Transverse colon (tissue), 4 donors: ENCODE data around the gene TLE3. TPM values are rescaled to one million over a fixed set of nuclear protein-coding genes. Genes with fewer than 3 reads are reported as not detected.
A peak's percentile ranks its signal among the peaks of the same experiment; 100 is the strongest.

Experiments
- DNase-seq: peaks from one replicate; pipeline ENCODE4 v3.0.0-alpha.2; 2019
- H3K27ac ChIP-seq, 4 donors: fragments of 200-600 bp; sonication (generic); 2 replicates each; pipeline ENCODE4 v1.5.1; 2016 to 2018; ENCODE audit warnings: inconsistent platforms in 4 of 4
- H3K27me3 ChIP-seq: fragments of 200-600 bp; sonication (generic); 2 replicates; pipeline ENCODE4 v1.5.1; 2017; ENCODE audit warnings: inconsistent platforms
- H3K36me3 ChIP-seq, 4 donors: fragments of 200-600 bp; sonication (generic); 2 replicates each; pipeline ENCODE4 v1.5.1; 2017 to 2019; ENCODE audit warnings: inconsistent platforms in 4 of 4
- H3K4me1 ChIP-seq, 4 donors: fragments of 200-600 bp; sonication (generic); 2 replicates each; pipeline ENCODE4 v1.5.1; 2017 to 2020; ENCODE audit warnings: inconsistent platforms in 4 of 4
- H3K4me3 ChIP-seq, 4 donors: fragments of 200-600 bp; sonication (generic); 1 replicate in 1 of 4; 2 replicates in 3 of 4; pipeline versions ENCODE4 v1.5.1 to v1.6.1; 2017 to 2019; ENCODE audit warnings: inconsistent platforms in 4 of 4
- H3K9me3 ChIP-seq, 2 donors: fragments of 200-600 bp; sonication (generic); 2 replicates each; pipeline ENCODE4 v1.5.1; 2017 to 2019; ENCODE audit warnings: inconsistent platforms in 2 of 2
- EP300 ChIP-seq: sonication (generic); formaldehyde crosslinking; IDR thresholded peaks from one replicate; pipeline ENCODE4 v1.6.1; 2017; ENCODE audit warnings: antibody characterized with exemption, low read depth
- POLR2A ChIP-seq: fragments of 450-650 bp; IDR thresholded peaks from one replicate; pipeline ENCODE4 v1.6.1; 2016; ENCODE audit warnings: antibody characterized with exemption, mild to moderate bottlenecking, moderate library complexity
- POLR2AphosphoS5 ChIP-seq, 3 donors: sonication (generic); formaldehyde crosslinking; IDR thresholded peaks; one replicate each; pipeline ENCODE4 v1.6.1; 2016; ENCODE audit warnings: antibody characterized with exemption in 3 of 3
- WGBS, 2 donors: methylation state at CpG; one replicate each; pipeline ENCODE4 v1.1.5; 2018; ENCODE audit warnings: low coverage in 1 of 2; 5-methylcytosine and 5-hydroxymethylcytosine counted together
- in situ Hi-C, 4 donors: fragments of 200-750 bp; cut with MboI; loops; one replicate each; pipeline versions ENCODE4 v1.15.0 to v1.15.1; 2017; ENCODE audit warnings: low sequenced_read_pairs in 3 of 4, low pct_ligation_motif_present in 1 of 4, low pct_unique_long_range_greater_than_20kb in 1 of 4
- intact Hi-C: fragments of 100-400 bp; cut with DNase I; formaldehyde crosslinking; loops from one replicate; pipeline ENCODE4 v1.15.1; 2023; ENCODE audit warnings: low total_unique reads
- total RNA-seq, 4 donors: library from RNA; depleted of rRNA; stranded (reverse); fragments of >200 nt; gene quantifications; one replicate each; pipeline ENCODE4 v1.1.0, GENCODE V29; 2016
- TF ChIP-seq, protein P1 (sequence below), 5 experiments: fragments of 200-600 bp in 3 of 5; fragments of 450-650 bp in 2 of 5; sonication (generic) in 3 of 5; IDR thresholded peaks; 1 replicate in 2 of 5; 2 replicates in 3 of 5; pipeline ENCODE4 v1.5.1; 2016 to 2017; ENCODE audit warnings: antibody characterized with exemption in 5 of 5, inconsistent platforms in 3 of 5, mild to moderate bottlenecking in 2 of 5, moderate library complexity in 1 of 5

TLE3 gene
- total RNA-seq, 4 donors from 2014 or later, result 49.8 to 223 (median 114) TPM

DNA sequence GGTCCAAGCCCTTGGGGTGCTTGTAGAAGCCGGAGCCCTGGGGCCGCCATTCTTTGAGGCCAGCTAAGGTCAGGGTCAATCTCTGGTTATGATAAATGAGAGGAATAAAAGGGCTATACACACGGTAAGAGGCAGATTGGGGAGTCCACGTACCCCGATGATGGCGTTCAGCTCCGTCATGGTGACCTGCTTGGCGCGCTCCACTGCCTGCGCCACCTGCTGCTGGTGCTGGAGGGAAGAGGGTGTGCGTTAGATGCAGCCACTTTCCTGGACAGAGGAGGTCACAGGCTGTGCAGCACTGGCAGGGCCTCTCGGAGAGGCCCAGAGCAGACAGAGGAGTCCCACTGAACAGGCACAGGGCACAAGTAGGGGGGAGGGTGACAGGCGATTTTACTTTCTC lies 23.3 kb downstream of the TLE3 start:
- peaks cover 10 to 25% (median 18%) of the 10 kb centered on the region in 4 donors for H3K4me1 ChIP-seq
- TF ChIP-seq POLR2A (no peak), EP300 (no peak), POLR2AphosphoS5 (IDR thresholded peaks at IDR 0.05) (no peak)
- TF ChIP-seq, protein P1, sequence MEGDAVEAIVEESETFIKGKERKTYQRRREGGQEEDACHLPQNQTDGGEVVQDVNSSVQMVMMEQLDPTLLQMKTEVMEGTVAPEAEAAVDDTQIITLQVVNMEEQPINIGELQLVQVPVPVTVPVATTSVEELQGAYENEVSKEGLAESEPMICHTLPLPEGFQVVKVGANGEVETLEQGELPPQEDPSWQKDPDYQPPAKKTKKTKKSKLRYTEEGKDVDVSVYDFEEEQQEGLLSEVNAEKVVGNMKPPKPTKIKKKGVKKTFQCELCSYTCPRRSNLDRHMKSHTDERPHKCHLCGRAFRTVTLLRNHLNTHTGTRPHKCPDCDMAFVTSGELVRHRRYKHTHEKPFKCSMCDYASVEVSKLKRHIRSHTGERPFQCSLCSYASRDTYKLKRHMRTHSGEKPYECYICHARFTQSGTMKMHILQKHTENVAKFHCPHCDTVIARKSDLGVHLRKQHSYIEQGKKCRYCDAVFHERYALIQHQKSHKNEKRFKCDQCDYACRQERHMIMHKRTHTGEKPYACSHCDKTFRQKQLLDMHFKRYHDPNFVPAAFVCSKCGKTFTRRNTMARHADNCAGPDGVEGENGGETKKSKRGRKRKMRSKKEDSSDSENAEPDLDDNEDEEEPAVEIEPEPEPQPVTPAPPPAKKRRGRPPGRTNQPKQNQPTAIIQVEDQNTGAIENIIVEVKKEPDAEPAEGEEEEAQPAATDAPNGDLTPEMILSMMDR (IDR thresholded peaks at IDR 0.05), result no peak
- intact Hi-C loops, result loop anchor here (10.0 kb wide), 1 partner anchor 50 kb away; no protein-coding TSS in a partner anchor
- in situ Hi-C loops, result no loop called here
- H3K9me3 ChIP-seq, result no peaks in the 10 kb centered on the region
- DNase-seq, result no peak
- H3K27me3 ChIP-seq, result no peaks in the 10 kb centered on the region
- WGBS, 2 donors, result 93% methylated on average over 13 of the region's 13 CpGs; no CpG with 5 or more reads in 1 of the 2 donors
- peaks cover 0 to 44% (median 22%) of the 10 kb centered on the region in 4 donors for H3K36me3 ChIP-seq
- no peak overlapping the region for H3K4me3 ChIP-seq
- no peak overlapping the region for H3K27ac ChIP-seq

DNA sequence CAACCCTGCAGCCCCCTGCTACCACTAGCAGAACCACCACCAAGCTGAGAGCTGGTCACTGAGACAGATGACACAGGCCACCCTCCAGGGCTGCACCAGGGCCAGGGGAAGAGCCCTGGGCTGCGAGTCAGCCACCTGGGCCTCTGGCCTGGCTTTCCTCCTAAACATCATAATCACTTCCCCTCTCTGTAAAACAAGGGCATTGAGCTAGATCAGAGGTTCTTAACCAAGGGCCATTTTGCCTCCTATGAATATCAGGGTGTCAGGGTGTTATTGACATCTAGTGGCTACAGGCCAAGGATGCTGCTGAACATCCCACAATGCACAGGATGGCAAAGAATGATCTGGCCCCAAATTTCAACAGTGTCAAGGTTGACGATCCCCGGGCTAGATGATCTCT lies 25.2 kb downstream of the TLE3 start:
- TF ChIP-seq POLR2AphosphoS5 (IDR thresholded peaks at IDR 0.05) (no peak), POLR2A (no peak), EP300 (no peak)
- TF ChIP-seq, protein P1 (IDR thresholded peaks at IDR 0.05), result no peak
- Histone ChIP-seq H3K4me3 (no peak overlapping the region), H3K27me3 (no peaks in the 10 kb centered on the region), H3K4me1 (peaks cover 4 to 11% (median 7%) of the 10 kb centered on the region in 4 donors), H3K9me3 (no peaks in the 10 kb centered on the region), H3K36me3 (peaks cover 0 to 48% (median 25%) of the 10 kb centered on the region in 4 donors), H3K27ac (no peak overlapping the region)
- WGBS, 2 donors, result 91% methylated on average over 3 of the region's 3 CpGs; no CpG with 5 or more reads in 1 of the 2 donors
- no peak for DNase-seq
- intact Hi-C loops (loop anchor here (10.0 kb wide), 1 partner anchor 48 kb away; no protein-coding TSS in a partner anchor), in situ Hi-C loops (no loop called here)

GRCh38 chr15:70071799-70072198 lies 25.9 kb downstream of the TLE3 start:
- intact Hi-C loops, result loop anchor here (10.0 kb wide), 1 partner anchor 47 kb away; no protein-coding TSS in a partner anchor
- H3K36me3 ChIP-seq, result peaks cover 0 to 49% (median 26%) of the 10 kb centered on the region in 4 donors
- H3K27me3 ChIP-seq, result no peaks in the 10 kb centered on the region
- no peak for DNase-seq
- no peaks in the 10 kb centered on the region for H3K9me3 ChIP-seq
- in situ Hi-C loops, result no loop called here
- WGBS, 2 donors, result 84% methylated on average over 19 of the region's 19 CpGs; no CpG with 5 or more reads in 1 of the 2 donors
- no peak overlapping the region for H3K4me3 ChIP-seq
- H3K4me1 ChIP-seq, result peaks cover 3 to 8% (median 4%) of the 10 kb centered on the region in 4 donors
- H3K27ac ChIP-seq, result no peak overlapping the region
- no peak for TF ChIP-seq EP300
- TF ChIP-seq, protein P1 (IDR thresholded peaks at IDR 0.05), result no peak
- no peak for TF ChIP-seq POLR2AphosphoS5 (IDR thresholded peaks at IDR 0.05)
- no peak for TF ChIP-seq POLR2A

- peaks cover 0 to 54% (median 22%) of the 10 kb centered on the region in 4 donors for H3K36me3 ChIP-seq
- in situ Hi-C loops, result no loop called here
- intact Hi-C loops, result loop anchor here (10.0 kb wide), 1 partner anchor 45 kb away; no protein-coding TSS in a partner anchor
These were observed 28.0 kb downstream of the TLE3 start for GRCh38 chr15:70069716-70070115.

More at GRCh38 chr15:70069716-70070115, 28.0 kb downstream of the TLE3 start:
- TF ChIP-seq POLR2AphosphoS5 (IDR thresholded peaks at IDR 0.05), result no peak
- no peak for TF ChIP-seq POLR2A
- TF ChIP-seq, protein P1 (IDR thresholded peaks at IDR 0.05), result no peak
- TF ChIP-seq EP300, result no peak
- H3K27ac ChIP-seq, result peak overlapping the region in 1 of 4 donors; percentile 11
- DNase-seq, result no peak
- peaks cover 4 to 22% (median 18%) of the 10 kb centered on the region in 4 donors for H3K4me1 ChIP-seq
- 93 to 100% methylated on average over 1 to 7 of the region's 7 CpGs for WGBS, 2 donors
- no peaks in the 10 kb centered on the region for H3K9me3 ChIP-seq
- H3K27me3 ChIP-seq, result no peaks in the 10 kb centered on the region
- no peak overlapping the region for H3K4me3 ChIP-seq
